SHP77 treated with DMSO at 0.1 percent for 48 hours (cell line): ENCODE data around the gene PSMA7.

Source experiments
- DNase-seq: peaks from one replicate; lab custom pipeline; 2025; lab: John Stamatoyannopoulos, UW

The PSMA7 gene

GRCh38 chr20:62087227-62087626 lies 56.0 kb downstream of the PSMA7 start:
- DNase-seq = no peak
